Effector memory CD4-positive, alpha-beta T cell (primary cell): Measurements from ENCODE around the gene REXO1.
A peak's percentile ranks its signal among the peaks of the same experiment; 100 is the strongest.
"Not testable (repeated sequence)": the region's sequence is repeated elsewhere in the genome, so short reads cannot be mapped to it uniquely, and the experiment has no call there.

Source experiments
- DNase-seq, 3 donors: peaks; one replicate each; pipeline ENCODE4 v3.0.0-alpha.2; 2020
- H3K27ac ChIP-seq: 2 replicates; pipeline ENCODE4 v1.7.0; 2013; ENCODE audit warnings: mild to moderate bottlenecking, low read length, moderate library complexity; ENCODE audit not compliant: insufficient read depth, poor library complexity, severe bottlenecking
- H3K27me3 ChIP-seq: replicated peaks from 2 replicates; pipeline ENCODE4 v1.7.0; 2013; ENCODE audit warnings: mild to moderate bottlenecking, low read length; ENCODE audit not compliant: insufficient read depth, control insufficient read depth, poor library complexity, severe bottlenecking
- H3K36me3 ChIP-seq: 2 replicates; pipeline ENCODE4 v1.7.0; 2013; ENCODE audit warnings: mild to moderate bottlenecking, low read length, moderate library complexity; ENCODE audit not compliant: control insufficient read depth, insufficient read depth
- H3K4me1 ChIP-seq: 2 replicates; pipeline ENCODE4 v1.7.0; 2013; ENCODE audit warnings: low read length, mild to moderate bottlenecking; ENCODE audit not compliant: control insufficient read depth, insufficient read depth, poor library complexity, severe bottlenecking
- H3K4me3 ChIP-seq: 2 replicates; pipeline ENCODE4 v1.7.0; 2013; ENCODE audit warnings: low read length, low read depth, mild to moderate bottlenecking; ENCODE audit not compliant: insufficient read depth, poor library complexity, severe bottlenecking
- H3K9me3 ChIP-seq: 2 replicates; pipeline ENCODE4 v1.7.0; 2013; ENCODE audit warnings: mild to moderate bottlenecking, low read length, moderate library complexity; ENCODE audit not compliant: control insufficient read depth
- total RNA-seq, 3 donors: gene quantifications; one replicate each; lab custom pipeline; 2026; lab: John Stamatoyannopoulos, UW

Gene REXO1, protein sequence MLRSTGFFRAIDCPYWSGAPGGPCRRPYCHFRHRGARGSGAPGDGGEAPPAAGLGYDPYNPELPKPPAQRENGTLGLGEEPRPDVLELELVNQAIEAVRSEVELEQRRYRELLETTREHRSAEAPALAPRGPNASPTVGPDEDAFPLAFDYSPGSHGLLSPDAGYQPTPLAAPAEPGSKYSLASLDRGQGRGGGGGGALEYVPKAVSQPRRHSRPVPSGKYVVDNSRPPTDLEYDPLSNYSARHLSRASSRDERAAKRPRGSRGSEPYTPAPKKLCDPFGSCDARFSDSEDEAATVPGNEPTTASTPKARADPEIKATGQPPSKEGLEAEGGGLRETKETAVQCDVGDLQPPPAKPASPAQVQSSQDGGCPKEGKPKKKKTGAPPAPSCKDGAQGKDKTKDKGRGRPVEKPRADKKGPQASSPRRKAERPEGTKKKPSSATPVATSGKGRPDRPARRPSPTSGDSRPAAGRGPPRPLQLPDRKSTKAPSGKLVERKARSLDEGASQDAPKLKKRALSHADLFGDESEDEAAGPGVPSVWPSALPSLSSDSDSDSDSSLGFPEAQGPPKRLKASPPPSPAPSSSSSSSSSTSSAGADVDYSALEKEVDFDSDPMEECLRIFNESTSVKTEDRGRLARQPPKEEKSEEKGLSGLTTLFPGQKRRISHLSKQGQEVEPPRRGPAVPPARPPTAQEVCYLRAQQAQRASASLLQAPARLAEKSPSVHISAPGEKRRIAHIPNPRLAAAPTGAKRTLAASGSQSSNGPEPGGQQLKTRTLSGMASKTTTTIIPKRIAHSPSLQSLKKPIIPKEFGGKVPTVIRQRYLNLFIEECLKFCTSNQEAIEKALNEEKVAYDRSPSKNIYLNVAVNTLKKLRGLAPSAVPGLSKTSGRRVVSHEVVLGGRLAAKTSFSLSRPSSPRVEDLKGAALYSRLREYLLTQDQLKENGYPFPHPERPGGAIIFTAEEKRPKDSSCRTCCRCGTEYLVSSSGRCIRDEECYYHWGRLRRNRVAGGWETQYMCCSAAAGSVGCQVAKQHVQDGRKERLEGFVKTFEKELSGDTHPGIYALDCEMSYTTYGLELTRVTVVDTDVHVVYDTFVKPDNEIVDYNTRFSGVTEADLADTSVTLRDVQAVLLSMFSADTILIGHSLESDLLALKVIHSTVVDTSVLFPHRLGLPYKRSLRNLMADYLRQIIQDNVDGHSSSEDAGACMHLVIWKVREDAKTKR
- total RNA-seq, result 87.0 to 113 (median 91.1) reads per million in 3 donors

DNA sequence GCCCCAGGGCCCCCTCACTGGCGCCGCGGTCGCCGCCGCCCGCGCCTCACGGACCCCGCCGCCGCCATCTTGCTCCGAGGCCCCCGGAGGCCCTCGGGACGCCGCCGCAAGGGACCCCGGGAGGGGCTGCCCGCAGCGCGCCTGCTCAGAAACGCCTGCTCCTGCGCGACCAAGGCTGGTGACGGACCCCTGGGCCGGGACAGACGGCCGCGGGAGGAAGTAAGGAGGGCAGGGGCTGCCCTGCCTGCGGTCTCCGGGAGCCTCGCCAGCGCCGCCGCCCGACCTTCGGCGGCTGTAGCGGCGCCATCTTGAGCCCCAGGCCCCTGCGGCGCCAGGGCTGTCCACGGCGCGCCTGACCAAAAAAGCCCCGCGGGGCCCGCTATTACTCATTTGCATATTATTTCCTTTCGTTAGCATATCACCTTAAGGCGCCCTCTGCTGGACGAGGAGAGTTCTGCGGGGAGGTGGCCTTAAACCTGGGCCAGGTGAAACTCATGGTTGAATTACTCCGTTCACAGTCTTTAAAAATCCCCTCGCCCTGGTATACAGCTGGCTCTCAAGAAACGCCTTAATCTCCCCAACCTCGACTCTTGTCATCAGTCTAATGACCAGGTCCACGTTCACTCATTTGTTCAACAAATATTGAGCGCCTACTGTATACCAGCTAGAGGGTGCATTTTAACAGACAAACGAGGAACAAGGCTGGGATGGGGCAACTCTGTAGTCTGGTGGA, at the start of gene REXO1:
TSS of gene REXO1 (minus strand) at position 85 of the 733 bp plus-strand sequence. CDS start 125 bp downstream, outside the sequence.
- peak; percentile 95 to 97 (median 96) for DNase-seq
- H3K27ac ChIP-seq, result peak within 1 kb of the TSS; percentile 98
- peaks cover 56% of the 10 kb centered on the region for H3K4me1 ChIP-seq
- no peaks in the 10 kb centered on the region for H3K9me3 ChIP-seq
- H3K27me3 ChIP-seq, result no peaks in the 10 kb centered on the region
- peaks cover 15% of the 10 kb centered on the region for H3K36me3 ChIP-seq
- H3K4me3 ChIP-seq, result peak within 1 kb of the TSS; percentile 86

DNA sequence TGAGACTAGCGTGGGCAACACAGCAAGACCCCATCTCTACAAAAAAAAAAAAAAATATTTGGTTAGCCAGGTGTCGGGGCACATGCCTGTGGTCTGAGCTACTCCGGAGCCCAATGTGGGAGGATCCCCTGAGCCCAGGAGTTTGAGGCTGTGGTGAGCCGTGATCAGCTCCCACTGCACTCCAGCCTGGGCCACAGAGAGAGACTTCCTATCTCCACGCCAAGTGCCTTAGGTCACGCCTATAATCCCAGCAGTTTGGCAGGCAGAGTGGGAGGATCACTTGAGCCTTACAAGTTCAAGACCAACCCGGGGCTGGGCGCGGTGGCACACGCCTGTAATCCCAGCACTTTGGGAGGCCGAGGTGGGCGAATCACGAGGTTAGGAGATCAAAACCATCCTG, 48.2 kb upstream of the REXO1 start:
- Histone ChIP-seq H3K9me3 (no peaks in the 10 kb centered on the region), H3K27me3 (no peaks in the 10 kb centered on the region), H3K27ac (no peak overlapping the region), H3K36me3 (no peaks in the 10 kb centered on the region), H3K4me3 (no peak overlapping the region), H3K4me1 (peaks cover 16% of the 10 kb centered on the region)
- DNase-seq, result no peak

DNA sequence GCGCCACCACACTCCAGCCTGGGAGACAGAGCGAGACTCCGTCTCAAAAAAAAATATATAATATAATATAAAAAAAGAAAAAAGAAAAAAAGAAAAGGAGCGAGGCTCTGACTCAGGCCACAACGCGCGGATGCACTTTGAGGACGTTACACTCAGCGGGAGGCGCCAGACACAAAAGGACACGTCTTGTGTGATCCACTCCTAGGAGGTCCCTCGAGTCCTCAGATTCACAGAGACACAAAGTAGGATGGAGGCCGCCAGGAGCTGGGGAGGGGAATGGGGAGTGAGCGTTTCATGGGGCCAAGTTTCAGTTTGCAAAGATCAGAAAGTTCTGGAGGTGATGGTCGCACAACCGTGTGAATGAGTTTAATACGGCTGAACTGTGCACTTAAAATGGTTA, 45.5 kb upstream of the REXO1 start:
- Histone ChIP-seq H3K27ac (no peak overlapping the region), H3K36me3 (no peaks in the 10 kb centered on the region), H3K4me3 (no peak overlapping the region), H3K27me3 (no peaks in the 10 kb centered on the region), H3K9me3 (no peaks in the 10 kb centered on the region), H3K4me1 (peaks cover 16% of the 10 kb centered on the region)
- DNase-seq, result no peak

DNA sequence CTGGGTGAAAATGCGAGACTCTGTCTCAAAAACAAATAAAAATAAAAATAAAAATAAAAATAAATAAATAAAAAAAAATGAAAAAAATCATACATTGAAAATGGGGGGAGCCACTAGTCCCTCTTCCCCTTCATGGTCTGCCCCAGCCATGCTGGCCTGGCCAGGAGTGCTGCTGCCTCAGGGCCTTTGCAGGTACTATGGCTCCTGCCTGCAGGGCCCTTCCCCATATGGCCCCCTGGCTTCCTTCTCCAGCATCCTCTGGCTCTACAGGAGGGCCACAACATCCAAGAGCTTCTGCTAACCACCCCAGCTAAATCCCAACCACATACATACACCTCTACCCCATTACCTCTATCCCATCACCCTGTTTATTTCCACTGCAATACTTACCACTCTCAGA, 41.6 kb upstream of the REXO1 start:
- no peak for DNase-seq
- H3K27me3 ChIP-seq, result no peaks in the 10 kb centered on the region
- peaks cover under 1% of the 10 kb centered on the region for H3K4me1 ChIP-seq
- no peaks in the 10 kb centered on the region for H3K36me3 ChIP-seq
- no peak overlapping the region for H3K4me3 ChIP-seq
- no peak overlapping the region for H3K27ac ChIP-seq
- no peaks in the 10 kb centered on the region for H3K9me3 ChIP-seq

DNA sequence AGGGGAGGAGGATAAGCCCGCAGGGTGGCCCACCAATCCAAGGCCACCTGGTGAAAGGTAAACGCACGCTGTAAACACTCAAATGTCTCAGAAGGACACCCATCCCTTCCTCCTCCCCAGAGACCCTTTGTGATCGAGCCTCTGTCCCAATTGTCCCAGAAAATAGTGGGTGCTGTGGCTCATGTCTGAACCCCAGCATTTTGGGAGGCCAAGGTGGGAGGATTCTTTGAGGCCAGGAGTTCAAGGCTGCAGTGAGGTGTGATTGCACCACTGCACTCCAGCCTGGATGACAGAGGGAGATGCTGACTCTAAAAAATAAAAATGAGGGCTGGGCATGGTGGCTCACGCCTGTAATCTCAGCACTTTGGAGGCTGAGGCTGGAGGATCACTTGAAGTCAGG, 40.1 kb upstream of the REXO1 start:
- DNase-seq, result no peak
- H3K36me3 ChIP-seq, result no peaks in the 10 kb centered on the region
- no peaks in the 10 kb centered on the region for H3K27me3 ChIP-seq
- no peaks in the 10 kb centered on the region for H3K9me3 ChIP-seq
- H3K4me3 ChIP-seq, result no peak overlapping the region
- no peak overlapping the region for H3K27ac ChIP-seq
- peaks cover 7% of the 10 kb centered on the region for H3K4me1 ChIP-seq

DNA sequence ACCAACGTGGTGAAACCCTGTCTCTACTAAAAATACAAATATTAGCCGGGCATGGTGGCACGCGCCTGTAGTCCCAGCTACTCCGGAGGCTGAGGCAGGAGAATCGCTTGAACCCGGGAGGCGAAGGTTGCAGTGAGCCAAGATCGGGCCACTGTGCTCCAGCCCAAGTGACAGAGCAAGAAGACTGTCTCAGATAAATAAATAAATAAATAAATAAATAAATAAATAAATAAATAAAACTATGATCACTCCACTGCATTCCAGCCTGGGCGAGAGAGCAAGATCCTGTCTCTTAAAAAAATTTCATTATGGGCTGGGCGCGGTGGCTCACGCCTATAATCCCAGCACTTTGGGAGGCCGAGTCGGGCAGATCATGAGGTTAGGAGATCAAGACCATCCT, 38.1 kb upstream of the REXO1 start:
- not testable (repeated sequence) for H3K4me3 ChIP-seq, DNase-seq, H3K27me3 ChIP-seq, H3K27ac ChIP-seq, H3K36me3 ChIP-seq, H3K9me3 ChIP-seq
- peaks cover 23% of the 10 kb centered on the region for H3K4me1 ChIP-seq

DNA sequence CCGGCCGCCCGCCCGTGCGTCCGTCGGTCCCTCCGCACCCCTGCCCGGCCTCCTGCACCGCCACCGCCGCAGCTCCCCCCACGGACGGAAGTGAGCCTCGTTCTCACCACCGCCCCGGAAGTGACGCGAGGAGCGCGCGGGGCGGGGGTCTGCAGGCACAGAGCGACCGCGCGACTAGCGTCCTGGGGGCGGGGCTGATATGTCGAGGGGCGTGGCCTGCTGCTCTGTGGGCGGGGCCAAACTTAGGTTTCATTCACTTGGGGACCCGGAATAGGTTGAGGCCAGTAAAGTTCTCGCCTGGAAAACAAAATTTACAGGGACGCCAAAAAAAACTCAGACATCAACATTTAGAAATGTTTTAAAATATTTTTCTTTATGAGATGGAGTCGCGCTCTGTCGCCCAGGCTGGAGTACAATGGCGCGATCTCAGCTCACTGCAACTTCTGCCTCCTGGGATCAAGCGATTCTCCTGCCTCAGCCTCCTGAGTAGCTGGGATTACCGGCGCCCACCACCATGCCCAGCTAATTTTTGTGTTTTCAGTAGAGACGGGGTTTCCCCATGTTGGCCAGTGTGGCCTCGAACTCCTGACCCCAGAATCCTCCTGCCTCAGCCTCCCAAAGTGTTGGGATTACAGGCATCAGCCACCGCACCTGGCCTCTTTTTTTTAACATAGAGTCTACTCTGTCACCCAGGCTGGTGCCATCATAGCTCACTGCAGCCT, 37.3 kb upstream of the REXO1 start, which contains the start of gene ABHD17A:
TSS of gene ABHD17A (minus strand) at position 99 of the 722 bp plus-strand sequence. CDS start 3,930 bp downstream, outside the sequence.
- peak within 1 kb of the TSS; percentile 88 for H3K27ac ChIP-seq
- DNase-seq, result peak; percentile 89 to 93 (median 90)
- not testable (repeated sequence) for H3K27me3 ChIP-seq, H3K9me3 ChIP-seq, H3K36me3 ChIP-seq
- peak within 1 kb of the TSS; percentile 98 for H3K4me3 ChIP-seq
- peaks cover 28% of the 10 kb centered on the region for H3K4me1 ChIP-seq

DNA sequence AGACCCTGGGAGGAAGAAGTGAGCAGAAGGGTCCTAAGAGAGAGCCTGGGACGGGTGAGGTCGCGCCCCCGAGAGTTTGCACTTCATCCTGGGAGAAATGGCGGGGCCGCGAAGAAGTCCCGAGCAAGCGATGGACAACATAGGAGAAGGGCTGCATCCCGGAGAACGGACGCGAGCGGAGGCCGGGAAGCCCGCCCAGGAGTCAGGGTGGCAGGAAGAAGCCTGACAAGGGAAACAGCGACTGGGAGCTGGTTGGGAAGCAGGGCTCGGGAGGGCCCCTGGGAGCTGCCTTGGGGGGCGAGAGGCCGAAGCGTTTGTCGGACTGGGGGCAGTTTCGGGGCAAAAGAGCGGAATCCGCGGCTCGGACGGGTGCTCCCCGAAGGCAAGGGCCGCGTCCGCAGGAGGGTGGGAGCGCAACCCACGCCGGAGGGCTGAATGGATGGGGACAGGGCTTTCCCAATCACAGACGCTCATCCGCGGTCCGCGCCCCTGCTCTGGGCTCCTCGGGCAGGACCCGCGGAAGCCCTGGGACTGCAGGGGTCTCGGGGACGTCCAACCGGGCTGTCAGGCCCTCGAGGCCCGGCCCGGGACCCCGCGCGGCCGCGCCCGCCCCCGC, 36.5 kb upstream of the REXO1 start:
- peaks cover 34% of the 10 kb centered on the region for H3K4me1 ChIP-seq
- H3K36me3 ChIP-seq, result peaks cover 11% of the 10 kb centered on the region
- peak overlapping the region; percentile 88 for H3K27ac ChIP-seq
- H3K4me3 ChIP-seq, result peak overlapping the region; percentile 98
- H3K9me3 ChIP-seq, result no peaks in the 10 kb centered on the region
- no peaks in the 10 kb centered on the region for H3K27me3 ChIP-seq
- DNase-seq, result no peak
